Endodermal cell (in vitro differentiated cells): ENCODE measurements around the gene DCDC2. TPM values are rescaled to one million over a fixed set of nuclear protein-coding genes. Genes with fewer than 3 reads are reported as not detected.

Experiments used
- DNase-seq: peaks from one replicate; pipeline ENCODE4 v3.0.0-alpha.2; 2017
- H3K27ac ChIP-seq: 2 replicates; pipeline ENCODE4 v1.5.1; 2013; ENCODE audit warnings: mild to moderate bottlenecking, low read depth, low read length, moderate library complexity
- H3K27me3 ChIP-seq: 2 replicates; pipeline ENCODE4 v1.6.1; 2013; ENCODE audit warnings: mild to moderate bottlenecking, low read length, moderate library complexity; ENCODE audit not compliant: insufficient read depth, control insufficient read depth, poor library complexity, severe bottlenecking
- H3K36me3 ChIP-seq: 2 replicates; pipeline ENCODE4 v1.7.0; 2013; ENCODE audit warnings: mild to moderate bottlenecking, low read length, moderate library complexity; ENCODE audit not compliant: control insufficient read depth, insufficient read depth
- H3K4me1 ChIP-seq: one replicate; pipeline ENCODE4 v1.7.0; 2013; ENCODE audit warnings: low read length; ENCODE audit not compliant: control insufficient read depth, insufficient read depth
- H3K4me3 ChIP-seq: 2 replicates; pipeline ENCODE4 v1.5.1; 2013; ENCODE audit warnings: mild to moderate bottlenecking, low read length, moderate library complexity
- H3K9ac ChIP-seq: 2 replicates; pipeline ENCODE4 v1.6.1; 2013; ENCODE audit warnings: mild to moderate bottlenecking, low read length, moderate library complexity; ENCODE audit not compliant: poor library complexity, severe bottlenecking; ENCODE audit errors: extremely low read depth
- H3K9me3 ChIP-seq: 2 replicates; pipeline ENCODE4 v1.6.1; 2013; ENCODE audit warnings: mild to moderate bottlenecking, low read length, moderate library complexity; ENCODE audit not compliant: control insufficient read depth
- H3K27ac Mint-ChIP-seq: 2 replicates; pipeline ENCODE4 v1.8.0; 2020; ENCODE audit warnings: mixed read lengths
- H3K27me3 Mint-ChIP-seq: 2 replicates; pipeline ENCODE4 v1.8.0; 2021; ENCODE audit warnings: mild to moderate bottlenecking, mixed read lengths; ENCODE audit not compliant: insufficient read depth
- H3K36me3 Mint-ChIP-seq: 2 replicates; pipeline ENCODE4 v1.8.0; 2020; ENCODE audit warnings: low read depth, mixed read lengths
- H3K4me1 Mint-ChIP-seq: 2 replicates; pipeline ENCODE4 v1.8.0; 2020; ENCODE audit warnings: mixed read lengths
- H3K4me3 Mint-ChIP-seq: 2 replicates; pipeline ENCODE4 v1.8.0; 2020; ENCODE audit warnings: mild to moderate bottlenecking, moderate library complexity, mixed read lengths
- H3K9me3 Mint-ChIP-seq: 2 replicates; pipeline ENCODE4 v1.8.0; 2020; ENCODE audit warnings: mild to moderate bottlenecking, mixed read lengths
- WGBS, 2 experiments: methylation state at CpG; one replicate each; pipeline versions ENCODE4 v1.1.5 to v1.1.7; 2013; ENCODE audit warnings: missing lambda C conversion rate in 2 of 2, mixed read lengths in 1 of 2; ENCODE audit not compliant: insufficient coverage in 1 of 2, insufficient read length in 1 of 2; 5-methylcytosine and 5-hydroxymethylcytosine counted together
- total RNA-seq, 2 donors: library from RNA; stranded (reverse); fragmentation: NEBNext Ultra II Directional in 1 of 2; extraction: Animal tissue kit (Norgen Biotek cat#: 25700) in 1 of 2; gene quantifications; 2 replicates in 1 of 2; 3 replicates in 1 of 2; pipeline ENCODE4 v1.2.1, GENCODE V29; 2021
- TF ChIP-seq, protein P1 (sequence below): fragments of 200-600 bp; sonication (generic); conservative IDR thresholded peaks from 2 replicates; pipeline ENCODE4 v1.5.0; 2021; ENCODE audit warnings: antibody characterized with exemption, mild to moderate bottlenecking

Gene DCDC2
- total RNA-seq, 2 donors from 2014 or later, result 0.49 to 1.4 TPM

DNA sequence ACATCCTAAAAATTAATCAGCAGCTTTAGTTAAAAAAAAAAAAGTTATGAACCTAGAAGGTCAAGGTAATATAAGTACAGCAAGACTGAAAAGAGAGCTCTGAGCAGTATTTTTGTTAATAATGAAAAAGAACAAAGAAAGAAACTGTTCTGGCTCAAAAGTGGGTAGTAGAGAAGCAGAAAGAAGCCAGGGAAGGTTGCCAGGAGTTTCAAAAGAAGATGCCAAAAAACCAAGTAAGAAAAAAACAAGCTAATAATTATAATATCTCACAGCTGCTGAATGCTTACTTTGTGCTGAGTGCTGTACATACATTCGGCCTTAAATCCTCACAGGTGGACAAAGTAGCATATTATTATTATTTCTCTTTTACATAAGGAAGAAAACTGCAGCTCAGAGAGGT is 200.0 kb downstream of the DCDC2 start:
- Mint-ChIP-seq H3K4me3 (no peak overlapping the region), H3K27me3 (no peaks in the 10 kb centered on the region), H3K36me3 (no peaks in the 10 kb centered on the region), H3K27ac (no peak overlapping the region), H3K4me1 (peaks cover 4% of the 10 kb centered on the region), H3K9me3 (no peaks in the 10 kb centered on the region)
- no peak overlapping the region for H3K9ac ChIP-seq
- TF ChIP-seq, protein P1, sequence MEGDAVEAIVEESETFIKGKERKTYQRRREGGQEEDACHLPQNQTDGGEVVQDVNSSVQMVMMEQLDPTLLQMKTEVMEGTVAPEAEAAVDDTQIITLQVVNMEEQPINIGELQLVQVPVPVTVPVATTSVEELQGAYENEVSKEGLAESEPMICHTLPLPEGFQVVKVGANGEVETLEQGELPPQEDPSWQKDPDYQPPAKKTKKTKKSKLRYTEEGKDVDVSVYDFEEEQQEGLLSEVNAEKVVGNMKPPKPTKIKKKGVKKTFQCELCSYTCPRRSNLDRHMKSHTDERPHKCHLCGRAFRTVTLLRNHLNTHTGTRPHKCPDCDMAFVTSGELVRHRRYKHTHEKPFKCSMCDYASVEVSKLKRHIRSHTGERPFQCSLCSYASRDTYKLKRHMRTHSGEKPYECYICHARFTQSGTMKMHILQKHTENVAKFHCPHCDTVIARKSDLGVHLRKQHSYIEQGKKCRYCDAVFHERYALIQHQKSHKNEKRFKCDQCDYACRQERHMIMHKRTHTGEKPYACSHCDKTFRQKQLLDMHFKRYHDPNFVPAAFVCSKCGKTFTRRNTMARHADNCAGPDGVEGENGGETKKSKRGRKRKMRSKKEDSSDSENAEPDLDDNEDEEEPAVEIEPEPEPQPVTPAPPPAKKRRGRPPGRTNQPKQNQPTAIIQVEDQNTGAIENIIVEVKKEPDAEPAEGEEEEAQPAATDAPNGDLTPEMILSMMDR, result no peak
- H3K4me3 ChIP-seq, result no peak overlapping the region
- no peaks in the 10 kb centered on the region for H3K9me3 ChIP-seq
- WGBS, 2 experiments, result 100% methylated on average over 1 of the region's 1 CpG; no CpG with 5 or more reads in 1 of the 2 experiments
- no peaks in the 10 kb centered on the region for H3K4me1 ChIP-seq
- no peak for DNase-seq
- no peaks in the 10 kb centered on the region for H3K27me3 ChIP-seq
- H3K27ac ChIP-seq, result no peak overlapping the region
- no peaks in the 10 kb centered on the region for H3K36me3 ChIP-seq

- H3K27me3 ChIP-seq, result no peaks in the 10 kb centered on the region
- Mint-ChIP-seq H3K9me3 (peaks cover 4% of the 10 kb centered on the region), H3K4me3 (no peak overlapping the region), H3K4me1 (peaks cover 4% of the 10 kb centered on the region), H3K36me3 (no peaks in the 10 kb centered on the region), H3K27me3 (no peaks in the 10 kb centered on the region), H3K27ac (no peak overlapping the region)
- TF ChIP-seq, protein P1, result no peak
- no peak overlapping the region for H3K9ac ChIP-seq
- no peak overlapping the region for H3K27ac ChIP-seq
- no peak for DNase-seq
- H3K36me3 ChIP-seq, result no peaks in the 10 kb centered on the region
- no peaks in the 10 kb centered on the region for H3K9me3 ChIP-seq
- H3K4me3 ChIP-seq, result no peak overlapping the region
- no peaks in the 10 kb centered on the region for H3K4me1 ChIP-seq
These were observed 203.7 kb downstream of the DCDC2 start for GRCh38 chr6:24154121-24154520.

DNA sequence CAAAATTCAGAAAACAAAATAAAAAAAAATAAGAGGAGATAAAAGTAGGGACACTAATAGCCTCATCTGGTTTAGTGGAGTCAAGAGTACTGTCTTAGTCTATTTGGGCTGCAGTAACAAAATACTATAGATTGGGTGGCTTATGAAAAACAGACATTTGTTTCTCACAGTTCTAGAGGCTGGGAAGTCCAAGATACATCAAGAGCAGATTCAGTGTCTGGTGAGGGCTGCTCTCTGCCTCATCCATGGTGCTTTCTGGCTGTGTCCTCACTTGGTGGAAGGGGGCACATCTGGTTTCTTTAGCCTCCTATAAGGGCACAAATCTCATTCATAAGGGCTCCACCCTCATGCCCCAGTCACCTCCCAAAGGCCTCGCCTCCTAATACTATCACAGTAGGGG is 205.8 kb downstream of the DCDC2 start:
- 83% methylated on average over 1 of the region's 1 CpG; no CpG with 5 or more reads in 1 of the 2 experiments for WGBS, 2 experiments
- Mint-ChIP-seq H3K27me3 (no peaks in the 10 kb centered on the region), H3K4me3 (no peak overlapping the region), H3K4me1 (peaks cover 12% of the 10 kb centered on the region), H3K9me3 (peaks cover 4% of the 10 kb centered on the region), H3K27ac (no peak overlapping the region), H3K36me3 (no peaks in the 10 kb centered on the region)
- H3K9me3 ChIP-seq, result no peaks in the 10 kb centered on the region
- no peak overlapping the region for H3K9ac ChIP-seq
- TF ChIP-seq, protein P1, result no peak
- DNase-seq, result no peak
- H3K4me1 ChIP-seq, result no peaks in the 10 kb centered on the region
- H3K36me3 ChIP-seq, result no peaks in the 10 kb centered on the region
- H3K27ac ChIP-seq, result no peak overlapping the region
- no peaks in the 10 kb centered on the region for H3K27me3 ChIP-seq
- no peak overlapping the region for H3K4me3 ChIP-seq
